Left ventricle myocardium inferior (tissue), 1 donor: ENCODE measurements around the gene CYLD. TPM values are rescaled to one million over a fixed set of nuclear protein-coding genes. Genes with fewer than 3 reads are reported as not detected.

Experiments used
- DNase-seq: peaks from one replicate; pipeline ENCODE4 v3.0.0-alpha.2; 2020
- H3K27ac ChIP-seq: fragments of 200-600 bp; replicated peaks from 2 replicates; pipeline ENCODE4 v1.8.0; 2021
- H3K27me3 ChIP-seq: fragments of 200-600 bp; 2 replicates; pipeline ENCODE4 v1.8.0; 2021; ENCODE audit warnings: low read depth
- H3K36me3 ChIP-seq: fragments of 200-600 bp; 2 replicates; pipeline ENCODE4 v1.8.0; 2021
- H3K4me1 ChIP-seq: fragments of 200-600 bp; 2 replicates; pipeline ENCODE4 v1.8.0; 2021
- H3K4me3 ChIP-seq: fragments of 200-600 bp; 2 replicates; pipeline ENCODE4 v1.8.0; 2021; ENCODE audit warnings: mild to moderate bottlenecking, moderate library complexity
- H3K9me3 ChIP-seq: fragments of 200-600 bp; replicated peaks from 2 replicates; pipeline ENCODE4 v1.8.0; 2021
- intact Hi-C: fragments of 100-400 bp; cut with micrococcal nuclease; formaldehyde crosslinking; loops from one replicate; pipeline ENCODE4 v1.11.0; 2022
- total RNA-seq: library from RNA; stranded (reverse); fragmentation: NEBNext Ultra II Directional; extraction: Animal tissue kit (Norgen Biotek cat#: 25700); gene quantifications from one replicate; pipeline ENCODE4 v1.2.1, GENCODE V29; 2021
- TF ChIP-seq, protein P1 (sequence below): fragments of 200-600 bp; IDR thresholded peaks from 2 replicates; pipeline ENCODE4 v1.8.0; 2021; ENCODE audit warnings: antibody characterized with exemption, mild to moderate bottlenecking, borderline replicate concordance
- donor health status: DM: no; HTN: yes; CAD: no; lungs with severe emphysema.

The CYLD gene
- total RNA-seq, 1 donor from 2014 or later: 36.0 TPM

DNA sequence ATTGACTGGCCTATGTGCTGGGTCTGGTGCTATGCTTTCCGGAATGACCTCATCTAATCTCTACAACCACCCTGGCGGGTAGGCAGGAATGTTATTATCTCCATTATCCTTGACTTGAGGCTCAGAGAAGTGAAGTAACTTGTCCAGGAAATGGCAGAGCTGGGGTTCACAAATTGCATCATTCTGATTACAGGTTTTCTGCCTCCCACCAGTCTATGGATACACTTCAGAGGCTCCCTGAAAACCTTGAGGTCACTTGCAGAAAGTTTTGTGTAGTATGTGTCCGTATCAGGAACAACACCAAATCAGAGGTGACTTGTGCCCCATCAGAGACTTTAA, 29.4 kb upstream of the CYLD start:
- Histone ChIP-seq H3K4me1 (peaks cover 15% of the 10 kb centered on the region), H3K4me3 (no peak overlapping the region), H3K36me3 (no peaks in the 10 kb centered on the region), H3K9me3 (no peaks in the 10 kb centered on the region), H3K27me3 (no peaks in the 10 kb centered on the region), H3K27ac (no peak overlapping the region)
- TF ChIP-seq, protein P1, sequence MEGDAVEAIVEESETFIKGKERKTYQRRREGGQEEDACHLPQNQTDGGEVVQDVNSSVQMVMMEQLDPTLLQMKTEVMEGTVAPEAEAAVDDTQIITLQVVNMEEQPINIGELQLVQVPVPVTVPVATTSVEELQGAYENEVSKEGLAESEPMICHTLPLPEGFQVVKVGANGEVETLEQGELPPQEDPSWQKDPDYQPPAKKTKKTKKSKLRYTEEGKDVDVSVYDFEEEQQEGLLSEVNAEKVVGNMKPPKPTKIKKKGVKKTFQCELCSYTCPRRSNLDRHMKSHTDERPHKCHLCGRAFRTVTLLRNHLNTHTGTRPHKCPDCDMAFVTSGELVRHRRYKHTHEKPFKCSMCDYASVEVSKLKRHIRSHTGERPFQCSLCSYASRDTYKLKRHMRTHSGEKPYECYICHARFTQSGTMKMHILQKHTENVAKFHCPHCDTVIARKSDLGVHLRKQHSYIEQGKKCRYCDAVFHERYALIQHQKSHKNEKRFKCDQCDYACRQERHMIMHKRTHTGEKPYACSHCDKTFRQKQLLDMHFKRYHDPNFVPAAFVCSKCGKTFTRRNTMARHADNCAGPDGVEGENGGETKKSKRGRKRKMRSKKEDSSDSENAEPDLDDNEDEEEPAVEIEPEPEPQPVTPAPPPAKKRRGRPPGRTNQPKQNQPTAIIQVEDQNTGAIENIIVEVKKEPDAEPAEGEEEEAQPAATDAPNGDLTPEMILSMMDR: no peak
- no peak for DNase-seq
- intact Hi-C loops: no loop called here

DNA sequence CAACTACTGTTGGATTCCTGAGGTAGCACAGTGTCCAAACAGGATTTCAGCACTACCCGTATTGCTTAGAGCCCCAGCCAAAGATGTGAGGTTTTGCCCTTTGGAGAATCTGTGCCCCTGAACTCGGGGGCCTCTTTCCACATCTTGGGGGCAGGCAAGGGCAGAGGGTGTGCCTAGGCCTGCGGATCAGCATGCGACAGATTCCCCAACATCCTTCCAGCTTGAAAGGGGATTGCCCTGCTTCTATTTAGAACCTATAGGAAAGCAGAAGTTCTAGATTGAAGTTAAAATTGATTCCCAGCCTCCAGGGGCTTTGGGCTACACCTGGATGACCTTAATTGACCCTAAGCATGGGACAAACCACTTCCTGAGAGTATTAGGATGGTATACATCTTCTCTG, 28.9 kb upstream of the CYLD start:
- H3K4me3 ChIP-seq: no peak overlapping the region
- no peak for DNase-seq

DNA sequence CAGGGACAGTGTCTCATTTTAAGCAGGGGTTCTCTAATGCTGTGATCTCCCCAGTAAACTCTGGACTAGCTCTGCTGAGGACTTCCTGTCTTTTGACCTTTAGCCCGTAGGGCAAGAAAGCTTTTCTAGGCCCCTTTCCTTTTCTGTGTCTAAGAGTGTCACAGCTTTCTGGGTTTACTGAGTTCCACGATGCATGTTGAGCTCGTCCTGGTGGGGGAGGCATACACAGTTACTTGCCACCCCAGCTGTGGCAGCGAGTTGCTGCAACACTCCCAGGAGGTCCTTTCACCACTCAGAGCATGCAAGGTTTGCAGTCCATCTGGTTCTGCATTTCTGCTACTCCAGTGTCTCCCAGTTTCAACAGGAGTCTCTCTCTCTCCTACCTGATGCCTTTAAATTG, 24.8 kb upstream of the CYLD start:
- DNase-seq: no peak
- Histone ChIP-seq H3K27ac (no peak overlapping the region), H3K36me3 (no peaks in the 10 kb centered on the region), H3K4me3 (no peak overlapping the region), H3K4me1 (peaks cover 2% of the 10 kb centered on the region), H3K27me3 (peaks cover 21% of the 10 kb centered on the region), H3K9me3 (no peaks in the 10 kb centered on the region)
- intact Hi-C loops: no loop called here
- TF ChIP-seq, protein P1: no peak

More for the DNA sequence above, 28.9 kb upstream of the CYLD start:
- H3K4me1 ChIP-seq: peaks cover 15% of the 10 kb centered on the region
- H3K9me3 ChIP-seq: no peaks in the 10 kb centered on the region
- H3K27me3 ChIP-seq: no peaks in the 10 kb centered on the region
- intact Hi-C loops: no loop called here
- H3K36me3 ChIP-seq: no peaks in the 10 kb centered on the region
- TF ChIP-seq, protein P1: no peak
- no peak overlapping the region for H3K27ac ChIP-seq

DNA sequence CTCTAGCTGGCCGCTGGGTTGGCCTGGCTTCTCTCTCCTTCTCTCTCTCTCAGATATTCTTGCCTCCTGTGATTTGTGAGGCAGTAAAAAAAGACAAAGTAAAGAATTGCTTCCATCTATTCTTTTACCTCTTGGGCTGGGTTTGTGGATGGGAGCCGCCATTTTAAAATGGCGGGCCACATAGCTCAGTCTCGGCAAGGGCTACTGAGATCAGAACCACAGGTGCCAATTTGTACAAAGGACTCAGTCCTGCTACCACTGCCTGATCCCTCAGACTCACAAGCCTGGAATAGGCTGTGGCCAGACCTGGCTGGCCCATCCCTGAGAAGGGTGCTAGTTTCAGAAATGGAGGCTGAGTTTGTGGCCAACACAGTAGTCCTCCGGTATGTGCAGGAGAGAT, 24.4 kb upstream of the CYLD start:
- Histone ChIP-seq H3K4me1 (no peaks in the 10 kb centered on the region), H3K9me3 (no peaks in the 10 kb centered on the region), H3K36me3 (no peaks in the 10 kb centered on the region), H3K27ac (no peak overlapping the region), H3K4me3 (no peak overlapping the region), H3K27me3 (peaks cover 21% of the 10 kb centered on the region)
- intact Hi-C loops: no loop called here
- DNase-seq: no peak
- TF ChIP-seq, protein P1: no peak

DNA sequence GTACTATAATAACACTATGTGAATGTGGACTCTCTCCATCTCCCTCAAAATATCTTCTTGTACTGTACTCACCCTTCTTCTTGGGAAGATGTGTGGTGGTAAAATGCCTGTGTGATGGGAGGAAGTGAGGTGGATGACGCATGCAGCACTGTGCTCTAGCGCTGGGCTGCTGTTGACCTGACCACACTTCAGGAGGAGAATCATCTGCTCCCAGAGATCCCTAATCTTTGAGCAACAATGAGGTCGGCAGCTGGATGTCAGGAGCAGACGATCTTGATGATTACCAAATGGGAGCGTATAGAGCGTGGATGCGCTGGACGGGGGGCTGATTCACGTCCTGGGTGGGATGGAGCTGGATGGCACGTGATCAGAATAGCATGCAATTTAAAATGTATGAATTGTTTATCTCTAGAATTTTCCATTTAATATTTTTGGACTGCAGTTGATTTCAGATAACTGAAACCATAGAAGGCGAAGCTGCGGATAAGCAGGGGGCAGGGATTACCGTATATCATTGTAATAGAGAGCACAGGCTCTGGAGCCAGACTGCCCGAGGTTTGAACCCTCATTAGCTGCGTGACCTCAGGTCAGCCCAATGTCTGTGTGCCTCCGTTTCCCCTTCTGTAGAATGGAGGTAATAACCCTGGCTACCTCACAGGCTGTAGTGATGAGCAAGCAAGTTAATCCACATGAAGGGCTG, 23.7 kb upstream of the CYLD start:
- Histone ChIP-seq H3K27me3 (peaks cover 21% of the 10 kb centered on the region), H3K9me3 (no peaks in the 10 kb centered on the region), H3K4me1 (no peaks in the 10 kb centered on the region), H3K36me3 (no peaks in the 10 kb centered on the region), H3K27ac (no peak overlapping the region), H3K4me3 (no peak overlapping the region)
- DNase-seq: no peak
- intact Hi-C loops: no loop called here
- TF ChIP-seq, protein P1: no peak
